WTC11 (cell line): ENCODE results near the gene AIP.

ENCODE experiments used
- CTCF ChIP-seq: fragments of 200-600 bp; IDR thresholded peaks from 2 replicates; pipeline ENCODE4 v1.8.0; 2022; ENCODE audit warnings: antibody characterized with exemption
- FOXP4 ChIP-seq: sonication (generic); formaldehyde crosslinking; IDR thresholded peaks from 2 replicates; pipeline ENCODE4 v1.8.0; 2022; ENCODE audit warnings: mild to moderate bottlenecking, missing genetic modification reagents
- MAX ChIP-seq: sonication (generic); formaldehyde crosslinking; IDR thresholded peaks from 2 replicates; pipeline ENCODE4 v1.8.0; 2022; ENCODE audit warnings: mild to moderate bottlenecking, missing genetic modification reagents
- USF2 ChIP-seq: sonication (generic); formaldehyde crosslinking; IDR thresholded peaks from 2 replicates; pipeline ENCODE4 v1.8.1; 2023; ENCODE audit warnings: mild to moderate bottlenecking, missing genetic modification reagents, moderate library complexity
- ZNF263 ChIP-seq: sonication (generic); formaldehyde crosslinking; IDR thresholded peaks from 2 replicates; pipeline ENCODE4 v1.8.1; 2022; ENCODE audit warnings: low read depth, mild to moderate bottlenecking, moderate library complexity, missing genetic modification reagents

- TF ChIP-seq CTCF = no peak
- no peak for TF ChIP-seq FOXP4 (CRISPR knock-in tag)
- TF ChIP-seq USF2 = no peak
- no peak for TF ChIP-seq MAX (CRISPR knock-in tag)
- no peak for TF ChIP-seq ZNF263 (CRISPR knock-in tag)
Observed at GRCh38 chr11:67517784-67518552, 35.1 kb downstream of the AIP start.
